HG03558 (cell line): ENCODE data around the gene WDR36.

Source experiments
- ATAC-seq: cut with Tn5 transposase; IDR thresholded peaks from one replicate; pipeline ENCODE4 v1.9.1; 2021; ENCODE audit warnings: moderate number of reproducible peaks; ENCODE audit not compliant: unreplicated experiment; ENCODE audit errors: extremely low read depth

WDR36 gene

DNA sequence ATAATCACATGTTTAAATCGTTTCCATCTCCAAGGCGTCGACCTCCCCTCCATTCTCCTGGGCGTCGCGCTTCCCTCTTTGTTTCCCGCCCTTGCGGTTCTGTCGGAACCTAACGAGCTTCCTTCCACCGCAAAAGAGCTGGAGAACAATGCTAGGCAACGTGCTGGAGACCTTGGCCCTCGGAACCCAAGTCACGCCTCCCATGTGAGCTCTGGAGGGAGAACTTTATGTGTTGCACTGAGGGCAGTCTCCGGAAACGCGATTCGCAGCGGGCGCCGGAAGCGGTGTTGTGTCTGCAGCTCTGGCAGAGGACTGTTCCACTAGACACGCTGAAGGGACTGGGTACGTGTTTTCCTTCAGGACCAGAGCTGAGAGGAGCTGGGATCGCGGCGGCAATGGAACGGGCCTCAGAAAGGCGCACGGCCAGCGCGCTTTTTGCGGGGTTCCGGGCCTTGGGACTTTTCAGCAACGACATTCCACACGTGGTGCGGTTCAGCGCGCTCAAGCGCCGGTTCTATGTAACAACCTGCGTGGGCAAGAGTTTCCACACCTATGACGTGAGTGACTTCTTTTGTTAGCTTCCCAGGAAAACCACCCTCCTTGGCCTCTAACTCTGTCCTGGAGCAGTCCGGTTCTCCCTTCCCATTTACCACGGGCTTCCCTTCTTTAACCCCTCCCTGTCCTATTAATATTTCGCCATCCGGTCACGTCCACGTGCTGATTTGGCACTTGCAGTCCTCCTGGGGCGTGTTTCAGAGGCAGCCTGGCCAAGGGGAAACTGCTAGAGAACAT, at the start of gene WDR36:
TSS of gene WDR36 (plus strand) at position 287 of the 792 bp plus-strand sequence. CDS start at position 396, 109 bp downstream.
- peak; percentile 84 for ATAC-seq

DNA sequence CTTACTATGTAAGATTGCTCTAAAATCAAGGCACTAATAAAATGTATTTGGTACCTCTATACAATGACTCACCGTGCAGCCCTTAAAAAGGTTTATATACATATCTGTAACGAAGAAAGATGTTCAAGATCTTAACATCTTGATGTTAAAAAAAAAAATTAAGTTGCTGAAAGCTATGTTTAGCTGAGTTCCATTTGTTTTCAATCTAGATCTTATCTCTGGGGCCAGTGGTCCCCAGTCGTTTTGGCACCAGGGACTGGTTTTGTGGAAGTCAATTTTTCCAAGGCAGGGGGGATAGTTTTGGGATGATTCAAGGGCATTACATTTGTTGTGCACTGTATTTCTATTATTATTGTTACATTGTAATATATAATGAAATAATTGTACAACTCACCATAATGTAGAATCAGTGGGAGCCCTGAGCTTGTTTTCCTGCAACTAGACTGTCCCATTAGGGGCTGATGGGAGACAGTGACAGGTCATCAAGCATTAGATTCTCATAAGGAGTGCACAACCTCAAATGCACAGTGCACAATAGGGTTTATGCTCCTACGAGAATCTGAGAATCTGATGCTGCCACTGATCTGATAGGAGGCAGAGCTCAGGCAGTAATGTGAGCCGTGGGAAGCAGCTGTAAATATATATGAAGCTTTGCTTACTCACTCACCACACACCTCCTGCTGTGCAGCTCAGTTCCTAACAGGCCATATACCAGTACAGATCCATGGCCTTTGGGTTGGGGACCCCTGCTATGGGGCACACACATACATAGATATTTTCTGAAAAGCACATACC, 48.2 kb upstream of the WDR36 start:
- no peak for ATAC-seq

- ATAC-seq, result no peak
Observed at GRCh38 chr5:111058064-111058463, 34.1 kb upstream of the WDR36 start.

- no peak for ATAC-seq
Observed at GRCh38 chr5:111060169-111060568, 32.0 kb upstream of the WDR36 start.

DNA sequence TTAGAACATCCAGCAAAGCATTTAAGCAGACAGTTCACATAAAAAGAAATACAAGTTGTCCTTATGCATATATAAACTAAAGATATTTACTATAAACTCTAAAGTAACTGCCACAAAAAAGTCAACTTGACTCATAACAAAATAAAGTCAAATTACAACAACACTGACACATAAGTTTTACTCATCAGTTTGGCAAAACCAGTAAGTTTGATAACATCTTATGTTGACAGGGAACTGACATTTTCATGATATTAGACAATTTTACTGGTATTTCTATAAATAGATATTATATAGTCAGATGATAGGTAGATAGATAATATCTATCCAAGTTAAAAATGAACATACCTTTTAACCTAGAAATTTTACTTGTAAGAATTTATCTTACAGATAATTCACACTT, 30.5 kb upstream of the WDR36 start:
- no peak for ATAC-seq

DNA sequence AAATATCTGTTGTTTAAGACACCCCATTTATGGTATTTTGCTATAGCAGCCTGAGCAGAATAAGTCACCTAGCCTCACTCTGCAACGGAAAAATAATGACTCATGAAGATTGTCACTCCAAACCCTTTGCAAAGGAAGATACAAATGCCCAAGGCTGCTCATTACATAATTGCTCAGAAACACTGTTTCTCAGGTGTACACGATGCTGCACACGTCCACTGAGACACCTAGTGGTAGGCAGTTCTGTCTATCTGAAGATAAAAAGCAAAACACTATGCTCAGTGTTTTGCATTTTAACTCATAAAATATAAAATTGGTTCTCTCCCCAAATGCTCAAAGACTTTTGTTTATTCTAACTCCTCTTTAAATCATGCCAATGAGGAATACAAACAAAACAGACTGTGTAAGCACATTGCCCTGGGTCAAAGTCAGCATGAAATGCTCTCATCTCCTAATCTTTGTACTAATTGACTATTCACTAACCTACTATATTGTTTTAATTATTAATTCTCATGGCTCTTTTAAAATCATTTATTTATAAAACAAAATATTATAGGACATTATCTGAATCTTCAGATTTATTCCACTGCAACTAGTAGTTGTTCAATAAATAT, 28.3 kb upstream of the WDR36 start:
- ATAC-seq, result no peak

- no peak for ATAC-seq
Observed at GRCh38 chr5:111066261-111066938, 25.7 kb upstream of the WDR36 start.

- no peak for ATAC-seq
Observed at GRCh38 chr5:111068213-111068612, 23.9 kb upstream of the WDR36 start.

DNA sequence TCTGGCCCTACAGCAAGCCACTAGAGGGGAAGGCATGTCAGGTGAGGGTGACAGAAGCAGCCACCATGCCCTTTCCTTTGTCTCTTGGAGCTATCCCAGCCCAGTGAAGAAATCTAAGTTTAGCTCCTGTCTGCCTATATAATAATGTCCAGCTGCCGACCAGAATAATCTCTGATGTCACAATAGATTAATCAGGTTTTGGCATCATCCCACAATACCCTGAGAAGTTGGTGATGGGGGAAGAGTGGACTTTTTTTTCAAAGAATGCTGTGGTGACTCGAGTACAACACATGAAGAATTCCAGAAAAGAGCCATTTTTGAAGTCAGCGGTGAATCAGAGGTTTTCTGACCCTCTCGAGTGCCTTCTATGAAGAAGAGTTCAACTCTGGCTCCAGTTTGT, 22.3 kb upstream of the WDR36 start:
- no peak for ATAC-seq

GRCh38 chr5:111070272-111071134, 21.6 kb upstream of the WDR36 start:
- no peak for ATAC-seq

GRCh38 chr5:111071413-111071812, 20.7 kb upstream of the WDR36 start, which contains the start of gene TSLP:
TSLP (plus strand) TSS chr5:111071713; CDS start chr5:111071891, 178 bp downstream.
- no peak for ATAC-seq

DNA sequence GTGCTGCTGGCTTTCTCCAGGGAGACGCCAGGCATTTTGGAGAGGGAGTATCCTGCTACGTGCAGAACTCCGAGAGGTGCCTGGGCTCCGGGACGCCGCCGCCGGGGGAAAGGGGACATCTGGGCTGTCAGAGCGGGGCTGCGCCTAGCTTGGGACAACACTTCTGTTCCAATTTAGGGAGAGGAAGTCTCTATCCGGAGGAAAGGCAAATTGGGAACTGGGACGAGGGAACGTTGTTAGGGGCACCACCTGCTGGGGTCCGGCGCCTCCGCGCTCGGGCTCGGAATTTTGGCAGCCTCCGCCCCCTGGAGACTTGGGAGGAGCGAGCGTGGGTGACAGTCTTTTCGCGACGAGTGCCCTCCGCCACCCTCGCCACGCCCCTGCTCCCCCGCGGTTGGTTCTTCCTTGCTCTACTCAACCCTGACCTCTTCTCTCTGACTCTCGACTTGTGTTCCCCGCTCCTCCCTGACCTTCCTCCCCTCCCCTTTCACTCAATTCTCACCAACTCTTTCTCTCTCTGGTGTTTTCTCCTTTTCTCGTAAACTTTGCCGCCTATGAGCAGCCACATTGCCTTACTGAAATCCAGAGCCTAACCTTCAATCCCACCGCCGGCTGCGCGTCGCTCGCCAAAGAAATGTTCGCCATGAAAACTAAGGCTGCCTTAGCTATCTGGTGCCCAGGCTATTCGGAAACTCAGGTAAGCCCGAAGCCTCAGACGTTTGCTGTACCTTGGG, 19.0 kb upstream of the WDR36 start:
- peak; percentile 48 for ATAC-seq

DNA sequence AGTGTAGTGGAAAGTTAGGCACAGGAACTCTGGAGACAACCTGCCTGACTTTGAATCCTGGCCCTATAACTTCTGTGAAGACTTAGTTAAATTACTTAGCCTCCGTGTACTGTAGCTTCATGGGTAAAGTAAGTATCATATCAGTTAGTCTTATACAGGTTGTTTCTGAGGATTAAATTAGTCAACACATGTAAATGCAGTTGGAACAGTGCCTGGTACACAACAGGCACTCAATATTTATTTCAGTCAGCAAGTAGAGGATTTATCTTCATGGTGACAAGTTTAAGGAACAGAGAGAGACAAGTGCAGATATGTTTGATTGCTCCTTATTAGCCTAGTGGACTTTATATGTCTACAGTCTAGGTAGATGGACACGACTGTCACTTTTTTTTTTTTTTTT, 17.9 kb upstream of the WDR36 start:
- ATAC-seq, result no peak

- ATAC-seq, result no peak
Observed at GRCh38 chr5:111075520-111075919, 16.6 kb upstream of the WDR36 start.

DNA sequence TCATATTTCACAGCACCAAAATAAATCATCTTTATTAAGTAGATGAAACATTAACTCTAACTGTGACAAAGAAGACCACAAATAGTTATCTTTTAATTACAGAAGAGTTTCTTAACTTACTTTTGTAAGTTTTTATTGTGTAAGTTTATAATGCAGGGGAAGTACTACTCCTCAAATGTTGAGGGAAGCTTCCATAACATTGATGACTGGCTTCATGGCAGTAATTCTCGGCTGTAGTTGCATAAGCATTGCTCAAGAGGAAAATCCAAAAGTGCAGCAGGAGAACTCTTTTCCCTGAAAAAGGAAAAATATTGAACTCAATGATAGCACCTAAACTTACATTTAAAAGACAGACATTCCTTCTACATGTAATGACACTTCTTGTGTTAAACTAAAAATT, 16.1 kb upstream of the WDR36 start:
- ATAC-seq, result no peak

DNA sequence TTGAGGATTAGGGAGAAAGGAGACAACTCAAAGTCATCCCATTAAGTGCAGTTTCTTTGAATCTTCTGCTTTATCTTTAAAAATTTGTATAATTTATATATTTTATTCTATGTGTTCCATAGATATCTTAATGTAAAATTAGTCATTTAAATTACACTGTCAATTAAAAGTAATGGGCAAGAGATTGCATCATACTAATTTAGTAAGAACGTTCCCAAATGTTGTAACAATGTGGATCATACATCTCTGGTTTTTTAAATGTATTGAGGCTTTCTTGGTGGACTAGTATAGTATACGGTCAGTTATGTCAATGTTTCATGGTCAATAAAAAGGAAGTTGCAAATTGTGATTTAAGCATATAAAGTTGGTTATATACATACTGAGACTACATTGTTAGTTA, 14.5 kb upstream of the WDR36 start:
- ATAC-seq, result no peak

- no peak for ATAC-seq
Observed at GRCh38 chr5:111079846-111080245, 12.3 kb upstream of the WDR36 start.

DNA sequence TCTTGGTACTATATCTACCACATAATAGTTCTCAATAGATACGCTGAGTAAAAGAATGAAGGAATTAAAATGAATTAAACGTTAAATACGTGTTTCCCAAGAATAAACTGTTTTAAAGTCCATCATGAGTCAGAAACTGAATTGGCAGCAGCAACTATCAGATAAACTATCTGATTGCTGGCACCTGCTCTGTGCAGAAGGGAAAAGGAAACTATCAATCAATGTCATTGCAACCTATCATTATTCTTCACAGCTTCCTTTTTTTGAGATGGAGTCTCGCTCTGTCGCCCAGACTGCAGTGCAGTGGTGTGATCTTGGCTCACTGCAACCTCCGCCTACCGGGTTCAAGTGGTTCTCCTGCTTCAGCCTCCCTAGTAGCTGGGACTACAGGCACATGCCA, 8.8 kb upstream of the WDR36 start:
- ATAC-seq, result no peak

GRCh38 chr5:111095982-111096381, 3.8 kb downstream of the WDR36 start:
- no peak for ATAC-seq
